H9 (cell line): ENCODE data around the gene PTPRC. TPM values are rescaled to one million over a fixed set of nuclear protein-coding genes. Genes with fewer than 3 reads are reported as not detected.

ENCODE experiments used
- DNase-seq: peaks from one replicate; pipeline ENCODE4 v3.0.0-alpha.2; 2017
- H2AFZ ChIP-seq: one replicate; pipeline ENCODE4 v1.6.1; 2013; ENCODE audit warnings: mild to moderate bottlenecking, low read length, control low read depth, moderate library complexity
- H2AK5ac ChIP-seq: 2 replicates; pipeline ENCODE4 v1.6.1; 2013; ENCODE audit warnings: low read length, control low read depth, mixed read lengths; ENCODE audit not compliant: insufficient read length
- H2BK120ac ChIP-seq: one replicate; pipeline ENCODE4 v1.6.1; 2013; ENCODE audit warnings: low read depth, mild to moderate bottlenecking, low read length, control low read depth, inconsistent platforms; ENCODE audit not compliant: poor library complexity, severe bottlenecking
- H2BK12ac ChIP-seq: 2 replicates; pipeline ENCODE4 v1.6.1; 2013; ENCODE audit warnings: low read length, control low read depth, mixed read lengths, low read depth; ENCODE audit not compliant: insufficient read length
- H2BK15ac ChIP-seq: 2 replicates; pipeline ENCODE4 v1.6.1; 2013; ENCODE audit warnings: low read depth, low read length, control low read depth
- H2BK20ac ChIP-seq: one replicate; pipeline ENCODE4 v1.6.1; 2013; ENCODE audit warnings: low read depth, mild to moderate bottlenecking, low read length, control low read depth, inconsistent platforms; ENCODE audit not compliant: poor library complexity, severe bottlenecking
- H2BK5ac ChIP-seq: 2 replicates; pipeline ENCODE4 v1.6.1; 2013; ENCODE audit warnings: low read length, control low read depth, mixed read lengths; ENCODE audit not compliant: insufficient read length
- H3K14ac ChIP-seq: 2 replicates; pipeline ENCODE4 v1.6.1; 2013; ENCODE audit warnings: low read length, control low read depth; ENCODE audit not compliant: insufficient read depth
- H3K18ac ChIP-seq: 2 replicates; pipeline ENCODE4 v1.6.1; 2013; ENCODE audit warnings: low read depth, mild to moderate bottlenecking, mixed read lengths, low read length, control low read depth; ENCODE audit not compliant: insufficient read length
- H3K23ac ChIP-seq: 2 replicates; pipeline ENCODE4 v1.6.1; 2013; ENCODE audit warnings: low read length, control low read depth, mixed read lengths, low read depth; ENCODE audit not compliant: insufficient read length
- H3K23me2 ChIP-seq: 2 replicates; pipeline ENCODE4 v1.6.1; 2013; ENCODE audit warnings: low read depth, mild to moderate bottlenecking, mixed read lengths, low read length, control low read depth; ENCODE audit not compliant: insufficient read length, poor library complexity, severe bottlenecking
- H3K27ac ChIP-seq: 2 replicates; pipeline ENCODE4 v1.5.1; 2013; ENCODE audit warnings: low read length, control low read depth, mixed read lengths, low read depth; ENCODE audit not compliant: insufficient read length
- H3K27me3 ChIP-seq: 2 replicates; pipeline ENCODE4 v1.6.1; 2013; ENCODE audit warnings: low read length, control low read depth, inconsistent platforms; ENCODE audit not compliant: insufficient read depth
- H3K4ac ChIP-seq: 2 replicates; pipeline ENCODE4 v1.6.1; 2013; ENCODE audit warnings: low read depth, mild to moderate bottlenecking, control low read depth, inconsistent platforms, low read length, moderate library complexity
- H3K4me1 ChIP-seq: 2 replicates; pipeline ENCODE4 v1.6.1; 2013; ENCODE audit warnings: low read length, control low read depth, inconsistent platforms; ENCODE audit not compliant: insufficient read depth
- H3K4me2 ChIP-seq: 2 replicates; pipeline ENCODE4 v1.6.1; 2013; ENCODE audit warnings: low read length, control low read depth, mixed read lengths; ENCODE audit not compliant: insufficient read length, insufficient read depth
- H3K56ac ChIP-seq: 2 replicates; pipeline ENCODE4 v1.6.1; 2013; ENCODE audit warnings: low read depth, mild to moderate bottlenecking, mixed read lengths, low read length, control low read depth; ENCODE audit not compliant: insufficient read length
- H3K79me1 ChIP-seq: 2 replicates; pipeline ENCODE4 v1.6.1; 2013; ENCODE audit warnings: low read depth, mild to moderate bottlenecking, moderate library complexity, low read length, control low read depth, inconsistent platforms; ENCODE audit not compliant: insufficient read depth, poor library complexity, severe bottlenecking
- H3K79me2 ChIP-seq: 2 replicates; pipeline ENCODE4 v1.6.1; 2013; ENCODE audit warnings: low read length, control low read depth, inconsistent platforms; ENCODE audit not compliant: insufficient read depth
- H3K9ac ChIP-seq: 2 replicates; pipeline ENCODE4 v1.6.1; 2013; ENCODE audit warnings: low read length, control low read depth, mixed read lengths; ENCODE audit not compliant: insufficient read length; ENCODE audit errors: extremely low read depth
- H3K9me3 ChIP-seq: one replicate; pipeline ENCODE4 v1.6.1; 2013; ENCODE audit warnings: low read depth, low read length, inconsistent platforms; ENCODE audit not compliant: control insufficient read depth
- H3T11ph ChIP-seq: one replicate; pipeline ENCODE4 v1.6.1; 2013; ENCODE audit warnings: mild to moderate bottlenecking, low read length, control low read depth, inconsistent platforms
- H4K20me1 ChIP-seq: one replicate; pipeline ENCODE4 v1.6.1; 2013; ENCODE audit not compliant: control insufficient read depth, insufficient read length, insufficient read depth
- H4K5ac ChIP-seq: 2 replicates; pipeline ENCODE4 v1.6.1; 2013; ENCODE audit warnings: low read depth, mild to moderate bottlenecking, mixed read lengths, low read length, control low read depth; ENCODE audit not compliant: insufficient read length
- H4K8ac ChIP-seq: replicated peaks from 2 replicates; pipeline ENCODE4 v1.6.1; 2013; ENCODE audit warnings: low read length, control low read depth, mixed read lengths, low read depth; ENCODE audit not compliant: insufficient read length
- H4K91ac ChIP-seq: 2 replicates; pipeline ENCODE4 v1.6.1; 2013; ENCODE audit warnings: low read depth, mild to moderate bottlenecking, moderate library complexity, mixed read lengths, low read length, control low read depth; ENCODE audit not compliant: insufficient read length
- H3K27ac Mint-ChIP-seq, 3 experiments: 2 replicates in 2 of 3; 3 replicates in 1 of 3; pipeline ENCODE4 v1.8.0; 2020 to 2021; ENCODE audit warnings: mixed read lengths in 3 of 3, mild to moderate bottlenecking in 1 of 3, moderate library complexity in 1 of 3
- H3K27me3 Mint-ChIP-seq: 2 replicates; pipeline ENCODE4 v1.8.0; 2021; ENCODE audit warnings: low read depth, mild to moderate bottlenecking, moderate library complexity, mixed read lengths
- H3K36me3 Mint-ChIP-seq, 3 experiments: 2 replicates in 2 of 3; 3 replicates in 1 of 3; pipeline ENCODE4 v1.8.0; 2020 to 2021; ENCODE audit warnings: low read depth in 3 of 3, mixed read lengths in 3 of 3; ENCODE audit not compliant: insufficient read depth in 1 of 3
- H3K4me1 Mint-ChIP-seq, 2 experiments: 2 replicates each; pipeline ENCODE4 v1.8.0; 2020; ENCODE audit warnings: mixed read lengths in 2 of 2
- H3K4me3 Mint-ChIP-seq, 2 experiments: 2 replicates in 1 of 2; 3 replicates in 1 of 2; pipeline ENCODE4 v1.8.0; 2020 to 2021; ENCODE audit warnings: mild to moderate bottlenecking in 2 of 2, mixed read lengths in 2 of 2, moderate library complexity in 1 of 2
- H3K9me3 Mint-ChIP-seq, 2 experiments: 2 replicates in 1 of 2; 3 replicates in 1 of 2; pipeline ENCODE4 v1.8.0; 2020; ENCODE audit warnings: mild to moderate bottlenecking in 2 of 2, mixed read lengths in 2 of 2, moderate library complexity in 1 of 2
- CTCF ChIP-seq: fragments of 200-600 bp; sonication (generic); conservative IDR thresholded peaks from 3 replicates; pipeline ENCODE4 v1.8.0; 2021; ENCODE audit warnings: antibody characterized with exemption, mild to moderate bottlenecking
- WGBS: extraction: QIAGEN DNeasy Blood & Tissue Kit; methylation state at CpG from one replicate; pipeline ENCODE4 v1.1.7; 2013; ENCODE audit warnings: missing lambda C conversion rate, low lambda C conversion rate, mixed read lengths; ENCODE audit not compliant: insufficient read length; ENCODE audit errors: extremely low coverage; 5-methylcytosine and 5-hydroxymethylcytosine counted together
- total RNA-seq: library from RNA; stranded (reverse); gene quantifications from 2 replicates; pipeline ENCODE4 v1.2.1, GENCODE V29; 2021

The PTPRC gene
- total RNA-seq, 1 experiment from 2014 or later = not detected

DNA sequence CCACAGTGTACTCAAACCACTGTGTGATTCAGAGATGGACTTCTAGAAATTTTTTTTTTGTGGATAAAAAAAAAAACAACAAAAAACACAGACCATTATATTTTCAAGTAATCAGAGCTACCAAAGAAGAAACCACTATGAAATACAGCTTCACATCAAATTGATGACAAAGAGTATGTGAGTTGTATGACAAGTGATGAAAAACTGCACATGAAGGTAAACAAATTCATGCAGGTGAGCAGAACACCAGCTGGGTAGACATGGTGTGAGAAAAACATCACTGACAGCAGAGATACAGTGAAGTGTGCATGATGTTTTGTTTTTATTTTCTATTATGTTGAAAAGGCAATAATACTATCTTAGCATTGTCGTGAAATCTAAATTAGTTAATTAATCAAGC is 8.0 kb upstream of the PTPRC start:
- H3T11ph ChIP-seq = no peak overlapping the region
- no peaks in the 10 kb centered on the region for H3K4me1 ChIP-seq
- no peak overlapping the region for H2BK5ac ChIP-seq
- H2BK120ac ChIP-seq = no peak overlapping the region
- no peak for TF ChIP-seq CTCF
- H3K27me3 ChIP-seq = no peaks in the 10 kb centered on the region
- Mint-ChIP-seq H3K36me3 (no peaks in the 10 kb centered on the region), H3K4me1 (no peaks in the 10 kb centered on the region), H3K4me3 (no peak overlapping the region), H3K27me3 (no peaks in the 10 kb centered on the region), H3K27ac (no peak overlapping the region), H3K9me3 (no peaks in the 10 kb centered on the region)
- H3K4me2 ChIP-seq = no peak overlapping the region
- H3K4ac ChIP-seq = no peak overlapping the region
- no peak overlapping the region for H2BK12ac ChIP-seq
- H2AFZ ChIP-seq = no peak overlapping the region
- no peak overlapping the region for H4K91ac ChIP-seq
- no CpG with 5 or more reads among the region's 1 CpG for WGBS
- H3K18ac ChIP-seq = no peak overlapping the region
- no peak overlapping the region for H3K14ac ChIP-seq
- H3K23ac ChIP-seq = no peak overlapping the region
- H2BK20ac ChIP-seq = no peak overlapping the region
- H3K79me1 ChIP-seq = no peaks in the 10 kb centered on the region
- H3K9me3 ChIP-seq = no peaks in the 10 kb centered on the region
- no peaks in the 10 kb centered on the region for H3K23me2 ChIP-seq
- no peak overlapping the region for H2AK5ac ChIP-seq
- no peak overlapping the region for H3K56ac ChIP-seq
- no peak overlapping the region for H2BK15ac ChIP-seq
- H3K79me2 ChIP-seq = no peaks in the 10 kb centered on the region; the same call in 1 of the 2 replicates
- no peak for DNase-seq
- H4K5ac ChIP-seq = no peak overlapping the region
- H3K9ac ChIP-seq = no peak overlapping the region
- no peak overlapping the region for H4K8ac ChIP-seq
- H3K27ac ChIP-seq = no peak overlapping the region
- no peaks in the 10 kb centered on the region for H4K20me1 ChIP-seq
